Hepatic stellate cell (primary cell): Measurements from ENCODE around the gene TARDBP.
"Not testable (repeated sequence)": the region's sequence is repeated elsewhere in the genome, so short reads cannot be mapped to it uniquely, and the experiment has no call there.

Source experiments
- DNase-seq: peaks from one replicate; pipeline ENCODE4 v3.0.0; 2011; ENCODE audit warnings: low spot score

The TARDBP gene

DNA sequence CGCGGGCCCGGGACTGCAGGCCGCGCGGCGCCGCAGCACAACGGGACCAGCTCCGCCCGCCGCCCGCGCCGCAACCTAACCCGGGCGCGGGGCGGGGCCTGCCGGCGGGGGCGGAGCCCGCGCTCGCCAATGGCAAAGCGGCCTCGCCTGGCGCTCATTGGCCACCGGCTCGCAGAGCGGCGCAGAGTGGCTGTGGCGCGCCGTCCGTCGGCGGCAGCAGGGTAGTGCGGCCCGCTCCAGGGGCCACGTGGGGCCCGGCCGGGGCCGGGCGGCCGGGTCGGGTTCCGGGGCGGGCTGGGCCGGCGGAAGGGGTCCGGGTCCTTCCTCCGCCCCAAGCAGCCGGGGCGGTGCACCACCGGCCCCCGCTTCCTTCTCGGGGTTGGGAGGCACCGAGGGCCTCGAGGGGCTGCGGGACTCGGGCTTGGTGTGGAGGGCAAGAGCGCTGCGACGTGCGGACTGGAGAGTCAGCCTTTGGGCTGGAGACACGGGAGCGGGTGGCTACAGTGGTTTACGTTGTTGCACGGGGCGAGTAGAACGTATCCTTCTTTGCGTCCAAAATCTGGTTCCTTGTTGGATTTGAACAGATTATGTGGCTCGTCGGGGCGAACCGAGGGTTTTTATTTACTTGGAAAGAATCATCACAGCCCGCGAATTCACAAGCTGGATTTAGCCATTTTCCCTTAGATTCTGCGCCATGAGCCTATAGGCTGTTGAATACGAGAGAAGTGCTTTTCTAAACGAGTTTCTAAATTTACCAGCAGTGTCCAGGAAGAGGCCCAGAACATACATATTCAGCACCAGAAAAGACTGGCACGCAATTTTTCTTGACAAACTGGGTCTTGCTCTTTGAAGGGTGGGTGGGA, 47.7 kb downstream of the TARDBP start, which contains the start of gene SRM:
Gene SRM, minus strand, starts transcription at position 51 of the 863 bp plus-strand sequence. CDS start 75 bp downstream, outside the sequence.
- peak; percentile 99 for DNase-seq

- no peak for DNase-seq
These were observed 49.4 kb downstream of the TARDBP start for GRCh38 chr1:11061652-11062365.

GRCh38 chr1:11062965-11063401, 50.5 kb downstream of the TARDBP start:
- no peak for DNase-seq

DNA sequence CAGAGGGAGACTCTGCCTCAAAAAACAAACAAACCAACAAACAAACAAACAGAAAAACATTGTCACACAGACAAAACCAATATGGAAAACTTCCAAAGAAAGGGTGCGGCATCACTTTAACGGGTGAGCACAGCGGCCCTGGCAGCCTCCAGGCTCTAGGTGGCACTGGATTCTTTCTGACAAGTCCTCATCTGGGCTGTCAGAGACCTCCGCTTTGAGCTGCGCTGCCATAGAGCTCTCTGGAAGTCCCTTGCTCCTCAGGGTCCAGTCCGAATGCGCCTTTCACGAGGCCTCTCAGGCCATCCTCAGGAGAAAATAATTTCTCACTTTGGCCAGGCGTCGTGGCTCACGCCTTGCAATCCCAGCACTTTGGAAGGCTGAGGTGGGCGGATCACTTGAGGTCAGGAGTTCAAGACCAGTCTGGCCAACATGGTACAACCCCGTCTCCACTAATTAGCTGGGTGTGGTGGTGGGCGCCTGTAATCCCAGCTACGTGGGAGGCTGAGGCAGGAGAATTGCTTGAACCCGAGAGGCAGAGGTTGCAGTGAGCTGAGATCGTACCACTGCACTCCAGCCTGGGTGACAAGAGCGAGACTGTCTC, 51.6 kb downstream of the TARDBP start:
- not testable (repeated sequence) for DNase-seq

GRCh38 chr1:11064942-11065341, 52.5 kb downstream of the TARDBP start:
- DNase-seq = no peak

GRCh38 chr1:11065796-11066195, 53.3 kb downstream of the TARDBP start:
- DNase-seq = no peak

GRCh38 chr1:11067716-11068599, 55.5 kb downstream of the TARDBP start:
- DNase-seq = no peak

GRCh38 chr1:11068600-11069473, 56.4 kb downstream of the TARDBP start:
- no peak for DNase-seq

GRCh38 chr1:11070876-11071275, 58.4 kb downstream of the TARDBP start:
- no peak for DNase-seq

- no peak for DNase-seq
These were observed 59.2 kb downstream of the TARDBP start for GRCh38 chr1:11071463-11072215.

GRCh38 chr1:11072216-11072917, 59.9 kb downstream of the TARDBP start:
- no peak for DNase-seq

- not testable (repeated sequence) for DNase-seq
These were observed 60.9 kb downstream of the TARDBP start for GRCh38 chr1:11073398-11073797.
